ENCODE results near the gene SYT14. TPM values are rescaled to one million over a fixed set of nuclear protein-coding genes. Genes with fewer than 3 reads are reported as not detected.
A peak's percentile ranks its signal among the peaks of the same experiment; 100 is the strongest.

Gene SYT14
- total RNA-seq, 1 donor from 2014 or later = 0.03 TPM

DNA sequence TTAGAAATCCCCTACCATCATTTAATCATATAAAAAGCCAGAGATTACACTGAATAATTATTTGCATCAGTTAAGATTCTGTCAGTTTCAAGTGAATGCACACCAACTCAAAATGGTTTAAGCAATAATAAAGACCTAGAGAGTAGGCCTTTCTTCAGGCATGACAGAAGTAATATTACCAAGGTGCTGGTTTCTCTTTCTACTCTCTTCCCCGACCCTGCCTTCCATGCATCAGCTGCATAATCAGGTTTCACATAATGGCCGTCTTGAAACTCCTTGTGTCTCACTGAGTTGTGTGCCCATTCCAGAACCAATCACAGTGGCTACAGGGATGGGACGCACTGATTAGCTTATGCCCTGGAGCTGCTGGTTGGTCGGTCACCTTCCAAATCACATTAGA, 191.1 kb downstream of the SYT14 start:
- intact Hi-C loops (cut with DNase I) = no loop called here
- TF ChIP-seq, protein P1, sequence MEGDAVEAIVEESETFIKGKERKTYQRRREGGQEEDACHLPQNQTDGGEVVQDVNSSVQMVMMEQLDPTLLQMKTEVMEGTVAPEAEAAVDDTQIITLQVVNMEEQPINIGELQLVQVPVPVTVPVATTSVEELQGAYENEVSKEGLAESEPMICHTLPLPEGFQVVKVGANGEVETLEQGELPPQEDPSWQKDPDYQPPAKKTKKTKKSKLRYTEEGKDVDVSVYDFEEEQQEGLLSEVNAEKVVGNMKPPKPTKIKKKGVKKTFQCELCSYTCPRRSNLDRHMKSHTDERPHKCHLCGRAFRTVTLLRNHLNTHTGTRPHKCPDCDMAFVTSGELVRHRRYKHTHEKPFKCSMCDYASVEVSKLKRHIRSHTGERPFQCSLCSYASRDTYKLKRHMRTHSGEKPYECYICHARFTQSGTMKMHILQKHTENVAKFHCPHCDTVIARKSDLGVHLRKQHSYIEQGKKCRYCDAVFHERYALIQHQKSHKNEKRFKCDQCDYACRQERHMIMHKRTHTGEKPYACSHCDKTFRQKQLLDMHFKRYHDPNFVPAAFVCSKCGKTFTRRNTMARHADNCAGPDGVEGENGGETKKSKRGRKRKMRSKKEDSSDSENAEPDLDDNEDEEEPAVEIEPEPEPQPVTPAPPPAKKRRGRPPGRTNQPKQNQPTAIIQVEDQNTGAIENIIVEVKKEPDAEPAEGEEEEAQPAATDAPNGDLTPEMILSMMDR (IDR thresholded peaks at IDR 0.05) = no peak
- no peaks in the 10 kb centered on the region for H3K36me3 ChIP-seq
- H3K27me3 ChIP-seq = no peaks in the 10 kb centered on the region
- no peak for DNase-seq
- no peaks in the 10 kb centered on the region for H3K4me1 ChIP-seq
- no peak overlapping the region for H3K27ac ChIP-seq
- H3K4me3 ChIP-seq = no peak overlapping the region
- H3K9me3 ChIP-seq = no peaks in the 10 kb centered on the region
- ATAC-seq = no peak

DNA sequence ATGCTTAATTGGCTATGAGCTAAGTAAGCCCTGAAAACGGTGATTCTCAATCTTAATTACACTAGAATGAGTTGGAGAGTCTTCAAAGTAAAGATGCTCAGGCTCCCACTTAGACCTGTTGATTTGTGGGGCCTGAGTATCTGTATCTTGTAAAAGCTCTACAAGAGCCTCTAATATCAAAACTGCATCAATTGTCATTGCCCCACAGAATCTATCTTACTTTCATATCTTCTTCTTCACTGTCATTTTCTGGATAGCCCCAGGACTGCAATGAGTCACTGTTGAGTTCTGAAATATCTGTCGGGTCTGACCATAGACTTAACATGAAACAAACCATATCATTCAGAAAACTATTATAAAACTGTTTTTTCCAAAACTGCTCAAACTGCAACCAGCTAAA, 191.7 kb downstream of the SYT14 start:
- TF ChIP-seq, protein P1 (IDR thresholded peaks at IDR 0.05) = no peak
- Histone ChIP-seq H3K36me3 (no peaks in the 10 kb centered on the region), H3K4me1 (no peaks in the 10 kb centered on the region), H3K9me3 (no peaks in the 10 kb centered on the region), H3K27me3 (no peaks in the 10 kb centered on the region), H3K4me3 (no peak overlapping the region), H3K27ac (no peak overlapping the region)
- no peak for ATAC-seq
- intact Hi-C loops (cut with DNase I) = no loop called here
- DNase-seq = no peak

DNA sequence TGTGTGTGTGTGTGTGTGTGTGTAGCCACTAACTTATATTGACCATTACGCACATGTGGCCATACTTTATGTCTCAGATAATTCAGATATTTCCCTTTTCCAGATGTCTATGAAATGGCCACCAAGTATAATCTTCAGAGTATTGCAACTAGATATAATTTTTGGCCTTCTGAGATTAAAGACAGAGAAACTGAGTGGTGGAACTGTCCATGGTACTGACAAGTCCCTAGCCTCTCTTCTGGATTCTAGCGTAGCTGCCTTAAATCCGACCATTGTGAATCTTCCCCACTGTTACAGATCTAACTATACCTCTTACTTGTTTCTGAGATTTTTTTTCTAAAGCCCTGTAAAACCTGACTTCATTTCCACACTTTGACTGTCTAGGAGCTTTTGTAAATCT, 194.6 kb downstream of the SYT14 start:
- ATAC-seq = no peak
- no peaks in the 10 kb centered on the region for H3K4me1 ChIP-seq
- no peak overlapping the region for H3K4me3 ChIP-seq
- intact Hi-C loops (cut with DNase I) = no loop called here
- TF ChIP-seq, protein P1 (IDR thresholded peaks at IDR 0.05) = no peak
- no peak overlapping the region for H3K27ac ChIP-seq
- H3K27me3 ChIP-seq = no peaks in the 10 kb centered on the region
- H3K9me3 ChIP-seq = no peaks in the 10 kb centered on the region
- H3K36me3 ChIP-seq = no peaks in the 10 kb centered on the region
- DNase-seq = no peak

DNA sequence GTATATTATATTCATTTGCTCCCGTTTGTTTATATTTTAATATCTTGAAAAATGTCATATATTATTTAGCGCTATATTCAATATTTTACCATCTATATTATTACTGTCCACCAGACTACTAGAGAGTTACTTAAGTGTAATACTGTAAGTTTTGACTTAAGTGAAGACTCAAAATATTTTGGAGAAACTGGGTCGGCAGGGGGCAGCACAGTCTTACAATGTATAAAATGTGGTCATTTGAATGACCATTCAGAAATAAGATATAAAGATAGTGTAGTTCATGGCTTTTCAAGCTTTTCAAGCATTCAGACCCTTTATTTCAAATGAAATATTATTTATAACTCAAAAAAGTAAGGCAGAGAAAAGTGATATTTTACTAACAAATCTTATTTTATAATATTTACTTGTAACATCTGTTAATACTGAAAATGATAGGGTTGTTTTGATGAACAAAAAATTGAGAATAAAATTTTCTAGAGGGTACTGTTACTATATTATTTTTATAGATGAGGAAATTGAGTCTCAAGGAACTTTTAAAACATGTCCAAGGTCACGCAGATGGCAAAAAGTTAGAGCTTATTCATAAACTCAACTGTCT, 205.5 kb downstream of the SYT14 start:
- no peak overlapping the region for H3K4me3 ChIP-seq
- peak; percentile 79 for DNase-seq
- intact Hi-C loops (cut with DNase I) = loop anchor here (10.0 kb wide), 2 partner anchors 171 to 251 kb away; no protein-coding TSS in a partner anchor
- H3K27me3 ChIP-seq = no peaks in the 10 kb centered on the region
- H3K4me1 ChIP-seq = no peaks in the 10 kb centered on the region
- no peaks in the 10 kb centered on the region for H3K36me3 ChIP-seq
- ATAC-seq = peak; percentile 64
- H3K27ac ChIP-seq = no peak overlapping the region
- TF ChIP-seq, protein P1 (IDR thresholded peaks at IDR 0.05) = peak; percentile 72
- no peaks in the 10 kb centered on the region for H3K9me3 ChIP-seq

DNA sequence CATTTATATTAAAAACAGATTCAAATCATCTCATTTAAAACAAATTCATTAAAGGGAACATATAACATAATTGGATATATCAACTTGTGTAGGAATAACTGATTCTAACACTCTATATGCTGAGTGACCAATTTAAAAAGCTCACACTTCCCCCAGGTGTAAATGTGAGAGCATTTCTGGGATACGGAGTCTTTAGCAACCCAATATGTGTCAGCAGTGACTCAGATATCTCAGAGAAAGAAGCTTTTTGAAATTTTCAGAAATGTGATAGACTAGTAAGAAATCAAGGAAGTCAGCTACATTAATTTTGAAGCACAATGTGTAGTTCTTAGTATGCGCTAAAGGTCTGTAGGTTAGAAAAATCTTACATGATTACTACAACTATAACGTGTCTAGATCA, 206.7 kb downstream of the SYT14 start:
- Histone ChIP-seq H3K4me1 (no peaks in the 10 kb centered on the region), H3K27ac (no peak overlapping the region), H3K9me3 (no peaks in the 10 kb centered on the region), H3K27me3 (no peaks in the 10 kb centered on the region), H3K4me3 (no peak overlapping the region), H3K36me3 (no peaks in the 10 kb centered on the region)
- intact Hi-C loops (cut with DNase I) = loop anchor here (10.0 kb wide), 2 partner anchors 170 to 250 kb away; no protein-coding TSS in a partner anchor
- TF ChIP-seq, protein P1 (IDR thresholded peaks at IDR 0.05) = no peak
- no peak for ATAC-seq
- no peak for DNase-seq

Measured in upper lobe of right lung (tissue), 1 donor.